SK-N-SH (cell line): ENCODE results near the gene SNRPB2. TPM values are rescaled to one million over a fixed set of nuclear protein-coding genes. Genes with fewer than 3 reads are reported as not detected.

Source experiments
- CTCF ChIA-PET: fragments of 300-600, 350-600 bp; formaldehyde crosslinking; extraction: SDS; loops from one replicate; lab custom pipeline; 2021; lab: Yijun Ruan, JAX
- POLR2A ChIA-PET: fragments of 350-600 bp; sonication (Branson Sonifier 250); formaldehyde crosslinking; extraction: SDS; loops from one replicate; lab custom pipeline; 2020; ENCODE audit warnings: antibody characterized with exemption, inconsistent platforms; lab: Yijun Ruan, JAX
- DNase-seq: peaks from one replicate; pipeline ENCODE4 v3.0.0; 2012
- H2AFZ ChIP-seq: fragments of 200-600 bp; sonication (generic); 2 replicates; pipeline ENCODE4 v1.8.1; 2016; ENCODE audit warnings: antibody characterized with exemption, mild to moderate bottlenecking, low read depth
- H3F3A ChIP-seq: fragments of 200-600 bp; sonication (generic); replicated peaks from 2 replicates; pipeline ENCODE3; 2016; ENCODE audit warnings: antibody characterized with exemption, mild to moderate bottlenecking; ENCODE audit not compliant: insufficient read depth
- H3K27ac ChIP-seq, 2 experiments: fragments of 200-500 bp in 1 of 2; fragments of 200-600 bp in 1 of 2; sonication (Bioruptor generic) in 1 of 2; sonication (generic), shearing (Covaris generic) in 1 of 2; 2 replicates each; pipeline versions ENCODE4 v1.5.1 to v1.6.1; 2014 to 2016; ENCODE audit warnings: low read depth in 2 of 2, inconsistent platforms in 1 of 2, low read length in 1 of 2, mild to moderate bottlenecking in 1 of 2, mixed read lengths in 1 of 2
- H3K27me3 ChIP-seq: fragments of 200-600 bp; sonication (generic), shearing (Covaris generic); 2 replicates; pipeline ENCODE4 v1.6.1; 2016; ENCODE audit warnings: mixed run types; ENCODE audit not compliant: insufficient read depth
- H3K36me3 ChIP-seq, 2 experiments: fragments of 200-500 bp in 1 of 2; fragments of 200-600 bp in 1 of 2; sonication (Bioruptor generic) in 1 of 2; sonication (generic) in 1 of 2; replicated peaks in 1 of 2; 2 replicates each; pipeline versions ENCODE3 to v1.5.1; 2014 to 2016; ENCODE audit warnings: low read length in 1 of 2, mild to moderate bottlenecking in 1 of 2; ENCODE audit not compliant: insufficient read depth in 2 of 2, control insufficient read depth in 1 of 2
- H3K4me1 ChIP-seq, 2 experiments: fragments of 200-500 bp in 1 of 2; fragments of 200-600 bp in 1 of 2; sonication (Bioruptor generic) in 1 of 2; sonication (generic), shearing (Covaris generic) in 1 of 2; 2 replicates each; pipeline versions ENCODE4 v1.5.1 to v1.6.1; 2014 to 2016; ENCODE audit warnings: low read depth in 1 of 2, low read length in 1 of 2, mixed run types in 1 of 2; ENCODE audit not compliant: insufficient read depth in 2 of 2, control insufficient read depth in 1 of 2
- H3K4me2 ChIP-seq: fragments of 200-600 bp; sonication (generic), shearing (Covaris generic); 2 replicates; pipeline ENCODE4 v1.6.1; 2017; ENCODE audit warnings: mixed run types
- H3K4me3 ChIP-seq, 2 experiments: fragments of 200-500 bp in 1 of 2; fragments of 200-600 bp in 1 of 2; sonication (Bioruptor generic) in 1 of 2; sonication (generic), shearing (Covaris generic) in 1 of 2; 2 replicates each; pipeline versions ENCODE4 v1.5.1 to v1.8.1; 2014 to 2016; ENCODE audit warnings: low read depth in 2 of 2, inconsistent platforms in 1 of 2, low read length in 1 of 2, mild to moderate bottlenecking in 1 of 2, mixed read lengths in 1 of 2, moderate library complexity in 1 of 2
- H3K79me2 ChIP-seq: fragments of 200-600 bp; sonication (generic); 2 replicates; pipeline ENCODE4 v1.8.1; 2017; ENCODE audit warnings: mild to moderate bottlenecking; ENCODE audit not compliant: insufficient read depth
- H3K9ac ChIP-seq: fragments of 200-600 bp; sonication (generic); 2 replicates; pipeline ENCODE4 v1.6.1; 2017; ENCODE audit warnings: mixed run types
- H3K9me2 ChIP-seq: fragments of 200-600 bp; sonication (generic); 2 replicates; pipeline ENCODE4 v1.6.1; 2017; ENCODE audit warnings: mixed run types
- H3K9me3 ChIP-seq: fragments of 200-600 bp; sonication (generic); 2 replicates; pipeline ENCODE4 v1.6.1; 2017; ENCODE audit warnings: mixed run types, mild to moderate bottlenecking, moderate library complexity
- H4K20me1 ChIP-seq: fragments of 200-600 bp; sonication (generic); 2 replicates; pipeline ENCODE4 v1.6.1; 2017; ENCODE audit warnings: mild to moderate bottlenecking, mixed run types; ENCODE audit not compliant: insufficient read depth
- CHD2 ChIP-seq: fragments of 150-350 bp; IDR thresholded peaks from 2 replicates; pipeline ENCODE4 v1.6.1; 2018; ENCODE audit warnings: low read length; ENCODE audit not compliant: partially characterized antibody
- ELF1 ChIP-seq: IDR thresholded peaks from 2 replicates; pipeline ENCODE4 v1.4.0; 2012
- EZH2phosphoT487 ChIP-seq: fragments of 200-600 bp; sonication (generic); IDR thresholded peaks from 2 replicates; pipeline ENCODE4 v1.6.1; 2017; ENCODE audit warnings: low read depth, mixed run types, mild to moderate bottlenecking, antibody characterized with exemption, moderate library complexity, borderline replicate concordance
- FOXJ3 ChIP-seq: sonication (generic); formaldehyde crosslinking; IDR thresholded peaks from 2 replicates; pipeline ENCODE4 v1.5.1; 2020; ENCODE audit warnings: mild to moderate bottlenecking, missing genetic modification reagents
- GATA2 ChIP-seq: sonication (generic); formaldehyde crosslinking; IDR thresholded peaks from 2 replicates; pipeline ENCODE4 v1.5.0; 2020; ENCODE audit warnings: mild to moderate bottlenecking, missing genetic modification reagents
- MAX ChIP-seq: IDR thresholded peaks from 2 replicates; pipeline ENCODE4 v1.4.0; 2012; ENCODE audit warnings: low read depth
- MEF2A ChIP-seq: IDR thresholded peaks from 2 replicates; pipeline ENCODE4 v1.4.0; 2012; ENCODE audit warnings: low read depth, borderline replicate concordance
- MXI1 ChIP-seq: IDR thresholded peaks from 2 replicates; pipeline ENCODE4 v1.6.1; 2012; ENCODE audit warnings: mild to moderate bottlenecking, low read depth, low read length, improper control_type of control experiment
- NRF1 ChIP-seq: IDR thresholded peaks from 2 replicates; pipeline ENCODE4 v1.6.1; 2012; ENCODE audit warnings: low read depth, mild to moderate bottlenecking, low read length
- RCOR1 ChIP-seq: fragments of 150-350 bp; IDR thresholded peaks from 2 replicates; pipeline ENCODE4 v1.6.1; 2017; ENCODE audit warnings: antibody characterized with exemption, low read length
- REST ChIP-seq: IDR thresholded peaks from 2 replicates; pipeline ENCODE4 v1.6.1; 2012; ENCODE audit warnings: mild to moderate bottlenecking, low read depth, low read length, moderate library complexity
- RFX5 ChIP-seq: IDR thresholded peaks from 2 replicates; pipeline ENCODE4 v1.6.1; 2012; ENCODE audit warnings: mild to moderate bottlenecking, improper control_type of control experiment, low read length
- SIN3A ChIP-seq: IDR thresholded peaks from 2 replicates; pipeline ENCODE4 v1.6.1; 2012; ENCODE audit warnings: low read depth, mild to moderate bottlenecking, low read length, moderate library complexity, borderline replicate concordance
- TAF1 ChIP-seq: IDR thresholded peaks from 2 replicates; pipeline ENCODE4 v1.6.1; 2012; ENCODE audit warnings: low read depth, mild to moderate bottlenecking, low read length, moderate library complexity, borderline replicate concordance
- USF1 ChIP-seq: IDR thresholded peaks from 2 replicates; pipeline ENCODE4 v1.4.0; 2012; ENCODE audit warnings: low read depth, borderline replicate concordance
- USF2 ChIP-seq: fragments of 150-350 bp; IDR thresholded peaks from 2 replicates; pipeline ENCODE4 v1.6.1; 2017; ENCODE audit warnings: antibody characterized with exemption, low read length, low read depth, borderline replicate concordance
- ZBTB33 ChIP-seq: IDR thresholded peaks from 2 replicates; pipeline ENCODE4 v1.4.0; 2012; ENCODE audit warnings: low read depth, borderline replicate concordance
- WGBS: methylation state at CpG from one replicate; pipeline ENCODE4 v1.1.6; 2017; ENCODE audit warnings: low lambda C conversion rate; 5-methylcytosine and 5-hydroxymethylcytosine counted together
- polyA plus RNA-seq, 3 experiments: library from polyadenylated mRNA; depleted of rRNA; stranded (reverse); fragments of >200 nt; gene quantifications; 2 replicates each; pipeline ENCODE4 v1.2.3, GENCODE V29; 2012

The SNRPB2 gene
- polyA plus RNA-seq, 1 of the 3 experiments (the other 2 are of a cell fraction): 46.6 TPM

- no peak for TF ChIP-seq MAX
- TF ChIP-seq MEF2A: no peak
- TF ChIP-seq MXI1: no peak
- no peak for TF ChIP-seq REST
- no peak for TF ChIP-seq SIN3A
- no peak for TF ChIP-seq FOXJ3 (CRISPR knock-in tag)
- no peak for TF ChIP-seq GATA2 (CRISPR knock-in tag)
- TF ChIP-seq USF2: no peak
- no peak for TF ChIP-seq USF1
- TF ChIP-seq RCOR1: no peak
- no peak for TF ChIP-seq EZH2phosphoT487
- TF ChIP-seq ZBTB33: no peak
- no peak for TF ChIP-seq NRF1
- no peak for TF ChIP-seq RFX5
- no peak for TF ChIP-seq TAF1
- no peak for TF ChIP-seq CHD2
- TF ChIP-seq ELF1: no peak
- TF ChIP-seq, all 33 proteins: peak for 0
- H3K4me3 ChIP-seq: no peak overlapping the region
- no peaks in the 10 kb centered on the region for H3K27me3 ChIP-seq
- no peaks in the 10 kb centered on the region for H3F3A ChIP-seq
- 18% methylated on average over 3 of the region's 3 CpGs for WGBS
- H2AFZ ChIP-seq: no peak overlapping the region
- H3K27ac ChIP-seq: no peak overlapping the region
- H3K9me2 ChIP-seq: no peaks in the 10 kb centered on the region
- peaks cover 0 to 8% of the 10 kb centered on the region in 2 experiments; a peak in 2 of 4 replicates for H3K4me1 ChIP-seq
- H3K4me2 ChIP-seq: no peak overlapping the region
- DNase-seq: no peak
- ChIA-PET CTCF (interaction anchor here (1.1 kb wide), 1 partner anchor 9 kb away, joined by 3 read pairs; no protein-coding TSS in a partner anchor), POLR2A (no interaction called here)
- H3K9me3 ChIP-seq: no peaks in the 10 kb centered on the region
- H3K9ac ChIP-seq: no peak overlapping the region
- no peaks in the 10 kb centered on the region for H3K79me2 ChIP-seq
- no peaks in the 10 kb centered on the region for H3K36me3 ChIP-seq
- no peaks in the 10 kb centered on the region for H4K20me1 ChIP-seq
Measured at GRCh38 chr20:16689906-16690305, 39.9 kb upstream of the SNRPB2 start.
